GM19468 (cell line): Measurements from ENCODE around the gene SNRNP25.

Experiments
- ATAC-seq: cut with Tn5 transposase; IDR thresholded peaks from one replicate; pipeline ENCODE4 v1.9.1; 2021; ENCODE audit warnings: mild to moderate bottlenecking, moderate library complexity, moderate number of reproducible peaks; ENCODE audit not compliant: unreplicated experiment; ENCODE audit errors: extremely low read depth

Gene SNRNP25

GRCh38 chr16:92431-93339, 39.1 kb downstream of the SNRNP25 start:
- no peak for ATAC-seq

DNA sequence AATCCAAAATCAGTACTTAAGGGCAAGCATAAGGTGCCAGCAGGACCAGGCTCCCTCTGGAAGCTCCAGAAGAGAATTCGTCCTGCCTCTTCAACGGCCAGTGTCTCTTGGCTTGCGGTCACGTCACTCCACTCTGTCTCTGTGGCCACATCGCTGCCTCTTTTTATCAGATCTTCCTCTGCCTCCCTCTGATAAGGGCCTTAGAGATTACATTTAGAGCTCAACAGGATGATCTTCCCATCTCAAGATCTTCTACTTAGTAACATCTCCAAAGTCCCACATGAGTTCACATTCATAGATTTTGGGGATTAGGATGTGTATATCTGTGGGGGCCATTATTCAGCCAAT, 41.3 kb downstream of the SNRNP25 start:
- no peak for ATAC-seq

DNA sequence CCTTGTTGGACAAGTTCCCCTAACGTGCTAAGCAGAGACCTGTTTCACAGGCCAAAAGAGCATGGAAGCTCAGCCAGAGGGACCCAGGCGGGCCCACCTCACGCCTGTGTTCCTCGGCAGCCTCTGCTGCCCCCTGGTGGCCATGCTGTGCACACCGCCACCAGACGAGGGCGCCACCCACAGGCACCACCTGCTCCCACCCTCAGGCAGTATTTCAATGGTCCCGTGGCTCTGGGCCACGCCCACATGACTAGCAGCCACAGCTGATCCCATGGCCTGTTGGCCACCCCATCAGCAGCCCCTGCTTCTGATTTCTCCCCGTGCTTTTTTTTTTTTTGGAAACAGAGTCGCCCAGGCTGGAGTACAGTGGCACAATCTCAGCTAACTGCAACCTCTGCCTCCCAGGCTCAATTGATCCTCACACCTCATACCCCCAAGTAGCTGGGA, 43.3 kb downstream of the SNRNP25 start:
- ATAC-seq, result no peak

- no peak for ATAC-seq
Observed at GRCh38 chr16:97822-98221, 44.2 kb downstream of the SNRNP25 start.

GRCh38 chr16:100989-101388, 47.4 kb downstream of the SNRNP25 start:
- no peak for ATAC-seq

GRCh38 chr16:101586-101985, 48.0 kb downstream of the SNRNP25 start:
- no peak for ATAC-seq

DNA sequence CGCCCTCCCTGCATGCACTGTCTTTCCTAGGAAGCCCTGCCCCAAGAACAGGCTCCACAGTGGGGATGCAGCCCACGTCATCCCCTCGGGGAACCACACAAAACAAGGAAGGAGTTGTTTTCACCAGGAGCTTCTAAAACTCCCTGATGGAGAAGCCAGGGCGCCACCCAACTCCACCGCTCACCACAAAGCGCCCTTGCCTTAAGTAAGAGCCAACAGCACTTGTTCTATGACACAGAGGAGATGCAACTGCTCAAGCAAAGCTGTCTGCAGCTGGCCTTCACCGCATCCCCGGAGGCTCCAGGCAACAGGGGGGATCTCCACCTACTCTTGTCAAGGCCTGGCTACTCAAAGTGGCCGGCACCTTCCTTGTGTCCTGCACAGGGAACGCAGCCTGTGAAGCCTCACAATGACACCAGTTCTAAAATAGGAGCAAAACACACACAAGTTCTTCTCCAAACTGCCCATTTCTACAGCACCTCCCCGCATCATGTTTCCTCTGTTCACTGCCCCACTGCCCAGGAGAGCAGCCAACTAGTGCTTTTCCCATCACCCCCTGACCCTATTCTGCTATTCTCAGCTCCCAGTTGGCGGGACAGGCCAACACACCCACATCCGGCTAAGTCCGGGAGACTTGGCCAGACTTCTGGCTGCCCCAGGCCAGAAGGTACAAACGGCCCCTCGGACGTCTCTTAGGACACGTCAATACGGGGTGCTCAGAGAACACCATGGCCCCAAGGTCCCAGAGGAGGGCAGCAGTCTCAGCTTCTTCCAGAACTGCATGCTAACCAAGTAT, 48.6 kb downstream of the SNRNP25 start:
- ATAC-seq, result no peak

DNA sequence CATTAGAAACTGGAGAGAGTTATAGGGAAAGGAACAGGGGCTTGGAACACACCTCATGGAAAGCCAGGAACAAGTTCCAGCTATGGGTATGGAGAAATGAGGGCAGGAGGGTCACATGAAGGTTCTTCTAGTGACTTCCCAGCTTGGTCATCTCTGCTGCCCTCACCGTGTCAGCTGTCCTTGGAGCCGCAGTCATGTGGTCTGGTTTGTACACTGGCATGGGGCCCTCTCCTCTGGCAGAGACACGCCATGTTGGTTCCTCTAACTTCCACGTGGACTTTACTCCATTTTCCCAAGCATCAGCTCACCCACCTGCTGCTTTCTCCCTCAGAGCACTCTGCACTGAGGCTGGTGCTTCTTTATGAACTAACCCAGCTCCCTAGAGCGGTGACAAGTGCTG, 50.7 kb downstream of the SNRNP25 start:
- no peak for ATAC-seq

DNA sequence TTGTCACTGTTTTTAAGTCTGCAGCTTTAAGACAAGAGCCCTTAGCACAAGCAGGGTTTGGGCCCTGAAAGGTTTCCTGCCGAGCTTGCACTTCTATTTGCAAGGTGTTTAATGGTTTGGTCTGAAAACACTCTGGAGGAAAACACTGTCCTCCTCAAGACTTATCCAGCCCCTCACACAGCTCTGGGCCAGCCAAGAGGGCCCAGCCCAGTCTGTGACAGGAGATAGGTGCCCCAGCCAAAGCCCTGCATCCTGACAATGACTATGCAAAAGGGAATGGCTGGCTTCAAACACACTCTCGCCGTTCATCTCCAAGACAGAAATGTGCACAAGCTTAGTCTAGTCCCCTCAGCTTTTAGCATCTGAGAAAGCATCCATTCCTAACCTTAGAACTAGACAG, 51.3 kb downstream of the SNRNP25 start:
- no peak for ATAC-seq

DNA sequence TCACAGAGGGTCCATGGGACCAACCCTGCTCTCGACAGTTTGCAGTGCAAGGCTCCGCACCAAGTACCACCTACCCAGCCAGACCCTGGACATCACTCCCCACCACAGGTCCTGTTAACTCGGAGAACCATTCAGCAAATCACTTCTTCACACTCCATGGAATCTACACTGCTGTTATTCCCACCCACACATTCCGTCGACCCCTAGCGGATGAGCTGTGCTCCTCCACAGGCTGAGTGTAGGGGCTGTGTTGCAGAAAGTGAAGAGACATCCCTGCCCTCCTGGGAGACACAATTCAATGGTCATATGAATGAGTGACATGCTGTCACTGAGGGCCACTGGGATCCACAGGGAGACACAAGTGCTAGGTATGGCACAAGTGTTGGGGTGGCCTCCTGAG, 51.9 kb downstream of the SNRNP25 start:
- ATAC-seq, result no peak

- ATAC-seq, result no peak
Observed at GRCh38 chr16:106623-107324, 53.1 kb downstream of the SNRNP25 start.
